Nephron progenitor cell (in vitro differentiated cells): Measurements from ENCODE around the gene CDH5.
"Not testable (repeated sequence)": the region's sequence is repeated elsewhere in the genome, so short reads cannot be mapped to it uniquely, and the experiment has no call there.

Experiments used
- DNase-seq: peaks from one replicate; pipeline ENCODE4 v3.0.0; 2021
- H3K27ac Mint-ChIP-seq: 2 replicates; pipeline ENCODE4 v1.8.0; 2021; ENCODE audit warnings: mild to moderate bottlenecking, moderate library complexity, mixed read lengths
- H3K27me3 Mint-ChIP-seq: 2 replicates; pipeline ENCODE4 v1.8.0; 2021; ENCODE audit warnings: mild to moderate bottlenecking, low read depth, mixed read lengths; ENCODE audit not compliant: poor library complexity
- H3K36me3 Mint-ChIP-seq: 2 replicates; pipeline ENCODE4 v1.8.0; 2021; ENCODE audit warnings: low read depth, mixed read lengths
- H3K4me1 Mint-ChIP-seq: 2 replicates; pipeline ENCODE4 v1.8.0; 2021; ENCODE audit warnings: mixed read lengths
- H3K4me3 Mint-ChIP-seq: 2 replicates; pipeline ENCODE4 v1.8.0; 2021; ENCODE audit warnings: mild to moderate bottlenecking, moderate library complexity, mixed read lengths
- H3K9me3 Mint-ChIP-seq: 2 replicates; pipeline ENCODE4 v1.8.0; 2021; ENCODE audit warnings: mild to moderate bottlenecking, moderate library complexity, mixed read lengths
- CTCF ChIP-seq: fragments of 200-600 bp; sonication (generic); IDR thresholded peaks from 2 replicates; pipeline ENCODE4 v1.5.0; 2021; ENCODE audit warnings: antibody characterized with exemption

CDH5 gene

GRCh38 chr16:66443269-66443652, 76.8 kb downstream of the CDH5 start:
- Mint-ChIP-seq H3K4me3 (no peak overlapping the region), H3K36me3 (no peaks in the 10 kb centered on the region), H3K4me1 (peaks cover 5% of the 10 kb centered on the region), H3K27me3 (peaks cover 65% of the 10 kb centered on the region), H3K27ac (no peak overlapping the region), H3K9me3 (no peaks in the 10 kb centered on the region)
- no peak for TF ChIP-seq CTCF
- DNase-seq, result no peak

- H3K36me3 Mint-ChIP-seq, result no peaks in the 10 kb centered on the region
- no peaks in the 10 kb centered on the region for H3K9me3 Mint-ChIP-seq
- peaks cover 60% of the 10 kb centered on the region for H3K27me3 Mint-ChIP-seq
- TF ChIP-seq CTCF, result no peak
- no peak overlapping the region for H3K4me3 Mint-ChIP-seq
- no peak overlapping the region for H3K27ac Mint-ChIP-seq
- H3K4me1 Mint-ChIP-seq, result peaks cover 5% of the 10 kb centered on the region
- DNase-seq, result no peak
Observed at GRCh38 chr16:66444049-66444481, 77.6 kb downstream of the CDH5 start.

- Mint-ChIP-seq H3K27ac (no peak overlapping the region), H3K27me3 (peaks cover 42% of the 10 kb centered on the region), H3K4me1 (peaks cover 5% of the 10 kb centered on the region), H3K4me3 (no peak overlapping the region), H3K9me3 (no peaks in the 10 kb centered on the region), H3K36me3 (no peaks in the 10 kb centered on the region)
- no peak for TF ChIP-seq CTCF
- DNase-seq, result no peak
Observed at GRCh38 chr16:66446737-66447136, 80.2 kb downstream of the CDH5 start.

- no peak for TF ChIP-seq CTCF
- DNase-seq, result no peak
- no peaks in the 10 kb centered on the region for H3K9me3 Mint-ChIP-seq
- H3K4me3 Mint-ChIP-seq, result no peak overlapping the region
- no peak overlapping the region for H3K27ac Mint-ChIP-seq
- H3K27me3 Mint-ChIP-seq, result peaks cover 39% of the 10 kb centered on the region
- H3K36me3 Mint-ChIP-seq, result no peaks in the 10 kb centered on the region
- peaks cover 5% of the 10 kb centered on the region for H3K4me1 Mint-ChIP-seq
Observed at GRCh38 chr16:66447491-66447890, 81.0 kb downstream of the CDH5 start.

GRCh38 chr16:66451548-66451947, 85.1 kb downstream of the CDH5 start:
- H3K4me3 Mint-ChIP-seq, result no peak overlapping the region
- H3K27me3 Mint-ChIP-seq, result peaks cover 16% of the 10 kb centered on the region
- DNase-seq, result no peak
- no peak overlapping the region for H3K27ac Mint-ChIP-seq
- no peak for TF ChIP-seq CTCF
- H3K4me1 Mint-ChIP-seq, result no peaks in the 10 kb centered on the region
- H3K9me3 Mint-ChIP-seq, result no peaks in the 10 kb centered on the region
- H3K36me3 Mint-ChIP-seq, result no peaks in the 10 kb centered on the region

- peaks cover 19% of the 10 kb centered on the region for H3K27me3 Mint-ChIP-seq
- not testable (repeated sequence) for DNase-seq, H3K36me3 Mint-ChIP-seq, H3K9me3 Mint-ChIP-seq, H3K4me1 Mint-ChIP-seq, H3K4me3 Mint-ChIP-seq, H3K27ac Mint-ChIP-seq
Observed at GRCh38 chr16:66453230-66453629, 86.7 kb downstream of the CDH5 start.
